Testis (tissue), 2 donors: ENCODE data around the gene DDR2.

Experiments
- POLR2A ChIP-seq: fragments of 450-650 bp; IDR thresholded peaks from one replicate; pipeline ENCODE4 v1.6.1; 2017; ENCODE audit warnings: antibody characterized with exemption, mild to moderate bottlenecking, moderate library complexity
- TF ChIP-seq, protein P1 (sequence below), 3 experiments: fragments of 450-650 bp in 2 of 3; fragments of 200-600 bp in 1 of 3; sonication (generic) in 1 of 3; IDR thresholded peaks; one replicate each; pipeline ENCODE4 v1.5.1; 2016 to 2019; ENCODE audit warnings: antibody characterized with exemption in 3 of 3, mild to moderate bottlenecking in 2 of 3, moderate library complexity in 1 of 3

DNA sequence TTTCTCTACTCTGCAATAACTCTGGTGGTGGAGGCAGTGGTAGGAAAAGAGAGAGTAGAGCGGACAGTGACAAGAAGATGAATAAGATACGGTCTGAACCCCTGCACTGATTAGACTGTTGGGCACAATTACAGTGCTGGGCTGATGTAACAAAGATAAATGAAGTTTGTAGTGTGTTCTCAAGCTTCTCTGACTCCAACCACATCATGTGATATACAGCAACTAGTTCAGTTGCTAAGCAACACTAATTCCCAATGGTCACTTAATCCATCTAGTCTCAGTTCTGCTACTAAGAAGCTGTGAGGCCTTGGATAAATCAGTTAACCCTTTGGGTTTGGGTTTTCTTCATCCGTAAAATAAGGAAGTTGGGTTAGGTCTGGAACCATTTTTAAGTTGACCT, 17.3 kb downstream of the DDR2 start:
- TF ChIP-seq, protein P1, sequence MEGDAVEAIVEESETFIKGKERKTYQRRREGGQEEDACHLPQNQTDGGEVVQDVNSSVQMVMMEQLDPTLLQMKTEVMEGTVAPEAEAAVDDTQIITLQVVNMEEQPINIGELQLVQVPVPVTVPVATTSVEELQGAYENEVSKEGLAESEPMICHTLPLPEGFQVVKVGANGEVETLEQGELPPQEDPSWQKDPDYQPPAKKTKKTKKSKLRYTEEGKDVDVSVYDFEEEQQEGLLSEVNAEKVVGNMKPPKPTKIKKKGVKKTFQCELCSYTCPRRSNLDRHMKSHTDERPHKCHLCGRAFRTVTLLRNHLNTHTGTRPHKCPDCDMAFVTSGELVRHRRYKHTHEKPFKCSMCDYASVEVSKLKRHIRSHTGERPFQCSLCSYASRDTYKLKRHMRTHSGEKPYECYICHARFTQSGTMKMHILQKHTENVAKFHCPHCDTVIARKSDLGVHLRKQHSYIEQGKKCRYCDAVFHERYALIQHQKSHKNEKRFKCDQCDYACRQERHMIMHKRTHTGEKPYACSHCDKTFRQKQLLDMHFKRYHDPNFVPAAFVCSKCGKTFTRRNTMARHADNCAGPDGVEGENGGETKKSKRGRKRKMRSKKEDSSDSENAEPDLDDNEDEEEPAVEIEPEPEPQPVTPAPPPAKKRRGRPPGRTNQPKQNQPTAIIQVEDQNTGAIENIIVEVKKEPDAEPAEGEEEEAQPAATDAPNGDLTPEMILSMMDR (IDR thresholded peaks at IDR 0.05): no peak
- TF ChIP-seq POLR2A: no peak
